Islet precursor cell (in vitro differentiated cells): ENCODE measurements around the gene RPLP1.

ENCODE experiments used
- DNase-seq: peaks from one replicate; pipeline ENCODE4 v3.0.0-alpha.2; 2018

Gene RPLP1

DNA sequence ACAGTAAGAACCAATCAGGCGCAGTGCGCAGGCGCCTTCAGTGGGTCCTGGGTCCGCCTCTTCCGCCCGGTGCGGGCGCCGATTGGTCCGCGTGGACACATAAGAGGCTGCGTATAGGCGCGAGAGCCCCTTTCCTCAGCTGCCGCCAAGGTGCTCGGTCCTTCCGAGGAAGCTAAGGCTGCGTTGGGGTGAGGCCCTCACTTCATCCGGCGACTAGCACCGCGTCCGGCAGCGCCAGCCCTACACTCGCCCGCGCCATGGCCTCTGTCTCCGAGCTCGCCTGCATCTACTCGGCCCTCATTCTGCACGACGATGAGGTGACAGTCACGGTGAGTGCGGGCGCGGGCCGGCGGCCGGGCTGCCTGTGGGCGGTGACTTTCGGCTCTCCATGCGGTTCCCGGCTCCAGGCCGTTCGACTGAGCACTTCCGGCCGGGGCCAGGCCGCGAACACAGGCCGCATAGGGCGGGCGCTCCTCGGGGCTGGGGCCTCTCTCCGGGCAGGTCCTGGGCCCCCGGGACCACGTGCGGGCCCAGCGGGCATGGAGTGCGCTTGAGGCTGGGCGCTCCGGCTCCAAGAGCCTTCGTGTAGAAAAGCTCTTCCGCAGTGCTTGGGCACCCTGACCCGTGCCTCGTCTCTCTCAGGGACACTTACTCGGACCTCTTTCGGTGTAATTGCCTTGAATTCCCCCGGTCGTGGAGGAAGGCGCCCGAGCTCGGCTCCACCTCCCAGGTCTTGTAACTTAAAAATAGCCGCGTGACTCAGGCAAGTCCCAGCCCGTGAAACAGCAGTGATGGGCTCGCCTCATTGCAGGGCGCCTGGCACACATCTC is at the start of gene RPLP1:
Gene RPLP1 (plus strand): TSS at position 127 of the 830 bp plus-strand sequence. CDS start 131 bp downstream, at position 258.
- DNase-seq: peak; percentile 97

DNA sequence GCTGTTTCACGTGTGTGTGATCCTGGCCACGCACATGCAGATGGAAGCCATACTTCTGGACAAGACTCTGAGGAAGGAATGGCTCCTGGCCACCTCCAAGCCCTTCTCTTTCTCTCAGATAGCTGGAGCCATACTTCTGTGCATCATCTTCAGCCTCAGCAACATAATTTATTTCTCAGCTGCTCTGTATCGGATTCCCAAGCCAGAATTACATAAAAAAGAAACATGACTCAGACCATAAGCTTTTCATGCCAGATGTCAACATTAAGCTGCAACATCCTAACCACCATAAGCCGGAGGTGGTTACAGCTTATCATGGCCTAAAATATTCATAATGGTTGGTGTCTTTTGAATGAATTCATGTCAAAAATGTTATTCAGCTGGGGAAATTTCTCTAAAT is 49.0 kb upstream of the RPLP1 start:
- DNase-seq: no peak

DNA sequence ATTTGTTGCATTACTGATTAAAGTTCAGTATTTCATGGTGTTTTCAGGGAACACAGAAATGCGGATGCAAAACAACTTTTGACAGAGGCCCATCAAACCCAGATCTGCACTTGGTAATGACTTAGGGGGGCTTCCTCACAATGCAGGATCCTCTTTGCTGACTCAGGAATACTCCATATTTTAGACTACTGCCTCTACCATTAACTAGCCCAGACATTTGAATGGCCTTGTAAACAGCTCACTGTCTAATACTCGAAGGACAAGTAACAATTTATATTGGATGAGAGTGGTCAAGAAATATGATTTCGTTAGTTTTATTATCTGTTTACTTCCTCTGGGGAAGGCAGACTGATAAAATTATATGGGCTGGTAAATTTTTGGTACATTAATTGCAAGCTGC is 47.5 kb upstream of the RPLP1 start:
- DNase-seq: no peak

DNA sequence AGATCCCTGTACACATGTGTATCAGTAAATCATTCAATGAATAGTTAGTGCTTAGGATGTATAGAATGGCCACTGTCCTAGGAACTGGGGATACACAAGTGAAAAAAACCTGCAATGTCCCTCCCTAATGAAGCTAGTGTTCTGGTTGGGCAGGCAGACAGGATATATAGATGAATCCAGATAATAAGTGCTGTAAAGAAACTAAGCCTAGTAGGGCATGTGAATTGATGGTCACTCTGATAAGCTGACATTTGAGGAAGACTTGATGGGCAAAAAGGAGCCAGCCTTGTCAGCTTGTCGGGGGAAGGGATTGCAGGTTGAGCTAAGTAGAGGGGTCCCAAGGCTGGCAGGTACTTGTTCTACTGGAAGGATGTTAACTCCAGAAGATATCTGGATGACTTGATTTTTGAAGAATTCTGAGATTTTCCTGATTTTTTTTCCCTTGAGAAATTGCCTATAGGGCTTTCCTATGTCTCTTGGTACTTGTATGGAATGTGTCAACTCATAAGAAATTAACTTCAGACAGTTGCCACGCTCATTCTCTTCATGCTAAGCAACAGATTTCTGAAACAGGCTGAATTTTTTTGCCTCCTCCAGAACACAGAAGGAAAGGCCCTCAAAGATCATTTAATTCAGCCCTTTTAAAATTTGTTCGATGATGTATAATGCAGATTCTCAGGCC is 44.8 kb upstream of the RPLP1 start:
- no peak for DNase-seq

DNA sequence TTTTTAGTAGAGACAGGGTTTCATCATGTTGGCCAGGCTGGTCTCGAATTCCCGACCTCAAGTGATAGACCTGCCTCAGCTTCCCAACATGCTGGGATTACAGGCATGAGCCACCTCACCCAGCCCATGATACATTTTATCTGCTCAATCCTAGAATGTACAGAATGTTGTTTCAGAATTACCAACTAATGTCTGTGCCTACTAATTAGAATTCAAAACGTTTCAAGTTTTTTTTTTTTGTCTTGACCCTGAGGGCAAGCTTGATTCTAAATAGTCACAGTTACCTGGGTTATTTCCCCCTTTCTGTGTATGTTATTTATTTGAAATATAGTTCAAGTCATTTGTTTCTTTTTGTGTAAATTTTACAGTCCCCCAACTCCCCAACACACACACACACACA is 43.8 kb upstream of the RPLP1 start:
- DNase-seq: no peak

DNA sequence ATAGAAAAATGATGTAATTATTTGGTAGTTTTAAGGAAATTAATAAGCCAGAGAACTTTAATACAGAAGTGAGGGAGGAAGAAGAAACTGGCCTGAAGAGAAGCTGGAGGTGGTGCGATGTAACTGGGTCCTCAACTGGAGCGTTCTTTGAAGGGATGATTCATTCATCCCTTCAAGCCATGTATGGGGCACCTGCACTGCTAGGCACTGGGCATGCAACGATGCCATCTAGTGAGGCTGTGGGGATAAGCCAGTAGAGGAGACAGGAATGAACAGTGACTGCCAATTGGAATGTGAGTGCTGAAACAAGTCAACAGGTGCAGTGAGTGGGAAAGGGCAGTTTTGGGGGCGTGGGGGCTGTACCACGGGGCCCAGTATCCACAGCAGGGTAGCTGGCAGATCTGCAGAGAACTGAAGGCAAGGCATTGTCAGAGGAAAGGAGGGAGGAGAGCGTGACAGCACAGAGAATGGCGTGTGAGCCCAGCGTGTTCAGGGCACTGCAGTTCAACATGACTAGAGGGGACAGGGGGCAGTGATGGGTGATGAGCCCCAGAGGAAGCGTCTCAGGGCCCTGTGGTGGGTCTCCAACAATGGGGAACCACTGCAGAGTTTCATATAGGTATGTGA is 42.3 kb upstream of the RPLP1 start:
- peak; percentile 72 for DNase-seq

DNA sequence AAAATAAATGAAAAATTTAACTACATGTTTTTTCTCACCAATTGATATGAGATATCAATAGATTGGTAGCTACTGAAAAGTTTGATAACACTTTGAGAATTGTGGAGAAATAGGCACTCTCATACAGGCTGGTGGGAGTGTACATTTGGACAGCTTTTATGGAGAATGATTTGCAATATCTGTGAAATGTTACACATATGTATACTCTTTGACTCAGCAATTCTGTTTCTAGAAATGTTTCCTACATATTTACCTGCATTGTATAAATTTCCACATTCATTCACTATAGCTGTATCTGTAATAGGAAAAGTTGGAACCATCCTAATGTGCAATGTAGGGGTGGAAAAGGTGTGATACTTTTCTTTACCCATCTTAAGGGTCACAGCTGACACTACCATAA is 40.3 kb upstream of the RPLP1 start:
- no peak for DNase-seq

DNA sequence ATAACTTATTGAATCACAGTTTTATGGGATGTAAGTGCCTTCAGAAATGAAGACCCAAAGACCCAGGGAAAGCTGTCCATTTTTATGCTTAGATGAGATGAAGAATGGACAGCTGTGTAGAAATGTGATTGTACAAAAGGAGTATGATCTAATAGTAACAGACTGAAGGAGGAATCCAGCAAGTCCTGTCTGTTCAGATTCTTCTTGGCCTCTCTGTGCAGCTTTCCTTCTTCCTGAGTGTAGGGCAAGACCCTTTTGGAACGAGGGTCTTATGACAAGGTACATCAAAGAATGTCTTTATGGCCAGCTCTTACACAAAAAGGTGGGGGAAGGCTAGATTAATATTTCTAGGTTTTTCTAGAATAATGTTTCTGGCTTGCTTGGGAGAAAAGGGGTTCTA is 39.9 kb upstream of the RPLP1 start:
- no peak for DNase-seq

DNA sequence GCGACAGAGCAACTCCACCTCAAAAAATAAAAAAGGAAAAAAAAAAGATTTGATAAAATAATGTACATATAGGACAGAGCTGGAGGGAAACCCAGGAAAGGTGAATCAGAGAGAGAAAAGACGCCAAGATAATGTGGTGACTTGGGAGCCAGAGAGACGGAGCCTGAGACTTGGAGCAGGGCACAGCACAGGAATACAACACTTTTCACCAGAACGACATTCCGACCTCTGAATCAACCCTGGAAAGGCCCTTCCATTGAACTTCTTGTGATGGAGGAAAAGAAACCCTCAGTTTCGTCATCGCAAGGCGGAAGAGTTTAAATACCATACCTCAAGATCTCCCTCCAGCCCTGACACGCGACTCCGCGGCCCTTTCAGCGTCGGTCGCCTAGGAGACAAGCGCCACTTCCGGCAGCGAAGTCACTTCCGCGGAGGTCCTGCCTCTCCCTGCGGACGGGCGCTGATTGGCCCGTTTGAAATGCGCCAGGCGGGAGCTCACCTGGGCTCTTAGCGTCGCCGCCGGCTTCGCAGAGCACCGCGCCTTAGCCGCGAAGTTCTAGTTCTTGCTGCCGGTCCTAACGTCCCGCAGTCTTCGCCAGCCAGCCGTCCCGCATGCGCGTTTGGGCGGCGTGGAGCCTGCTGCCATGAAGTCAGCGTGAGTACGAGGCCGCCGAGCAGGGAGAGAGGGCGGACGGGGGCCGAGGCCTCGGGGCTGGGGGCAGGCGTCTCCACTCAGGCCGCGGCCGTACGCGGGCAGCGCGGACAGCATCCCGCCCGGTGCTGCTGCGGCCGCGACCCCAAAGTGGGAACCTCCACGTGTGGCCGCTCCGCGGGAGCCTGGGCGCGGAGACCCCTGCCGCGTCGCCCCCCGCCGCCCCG is 38.6 kb upstream of the RPLP1 start, which contains the start of gene KIF23:
Gene KIF23 (plus strand): TSS at position 528 of the 879 bp plus-strand sequence. CDS start 117 bp downstream, at position 645.
- DNase-seq: peak; percentile 97

DNA sequence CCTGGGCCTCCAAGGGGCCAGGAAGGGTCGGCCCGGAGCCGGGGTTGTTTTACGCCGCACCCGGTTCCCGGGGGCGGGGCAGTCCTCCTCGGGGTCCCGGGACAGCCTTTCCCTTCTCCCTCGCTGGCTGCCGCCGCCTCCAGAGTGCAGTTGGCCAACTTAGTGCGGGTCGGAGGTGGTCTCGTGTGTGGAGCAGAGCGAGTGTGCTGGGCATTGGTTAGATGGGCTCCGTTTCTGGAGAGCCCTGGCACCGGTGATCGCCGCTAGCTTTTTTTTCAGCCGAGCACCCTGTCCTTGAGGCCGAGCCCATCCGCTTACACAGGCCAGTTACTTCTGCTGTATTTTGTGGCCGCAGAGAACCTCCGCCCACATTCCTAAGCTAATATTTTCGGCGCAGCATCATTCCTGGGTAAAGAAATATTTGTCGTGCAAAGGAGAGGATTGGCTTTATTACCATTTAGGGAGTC is 37.9 kb upstream of the RPLP1 start:
- DNase-seq: peak; percentile 86

DNA sequence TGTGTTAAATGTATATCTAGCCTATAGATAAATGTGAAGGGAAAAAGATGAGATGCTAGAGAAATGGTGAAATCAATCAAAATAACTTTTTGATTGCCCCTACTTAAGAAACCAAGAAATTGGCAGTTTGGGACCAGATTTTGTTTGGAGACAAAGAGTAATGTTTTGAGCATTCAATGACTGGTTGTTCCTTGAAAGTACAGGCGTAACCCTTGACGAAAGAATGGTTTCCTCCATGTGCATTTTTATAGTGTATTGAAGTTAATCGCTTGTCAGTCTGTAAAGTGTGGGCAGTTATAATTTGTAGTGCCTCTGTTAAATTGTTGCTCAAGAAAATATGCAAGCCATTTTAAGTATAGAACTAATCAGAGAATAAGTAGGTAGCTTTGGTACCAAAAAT is 37.2 kb upstream of the RPLP1 start:
- no peak for DNase-seq

DNA sequence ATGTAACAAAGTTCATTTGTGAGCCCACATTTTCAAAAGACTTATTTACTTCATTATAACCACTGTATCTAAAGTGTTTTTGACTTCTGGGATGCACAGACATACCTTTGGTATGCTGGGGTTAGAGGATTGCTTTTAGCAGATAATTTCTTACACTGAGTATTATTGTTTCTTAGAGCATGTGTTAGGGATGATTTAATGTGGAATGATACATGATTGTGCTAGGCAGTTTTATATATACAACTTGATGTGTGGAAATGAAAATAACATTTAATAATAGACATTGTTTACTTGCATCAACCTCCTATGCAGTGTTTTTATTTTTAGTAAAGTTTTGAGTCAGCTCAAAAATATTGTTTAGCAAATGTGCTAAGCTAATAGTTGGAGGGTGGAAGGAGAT is 35.0 kb upstream of the RPLP1 start:
- no peak for DNase-seq

DNA sequence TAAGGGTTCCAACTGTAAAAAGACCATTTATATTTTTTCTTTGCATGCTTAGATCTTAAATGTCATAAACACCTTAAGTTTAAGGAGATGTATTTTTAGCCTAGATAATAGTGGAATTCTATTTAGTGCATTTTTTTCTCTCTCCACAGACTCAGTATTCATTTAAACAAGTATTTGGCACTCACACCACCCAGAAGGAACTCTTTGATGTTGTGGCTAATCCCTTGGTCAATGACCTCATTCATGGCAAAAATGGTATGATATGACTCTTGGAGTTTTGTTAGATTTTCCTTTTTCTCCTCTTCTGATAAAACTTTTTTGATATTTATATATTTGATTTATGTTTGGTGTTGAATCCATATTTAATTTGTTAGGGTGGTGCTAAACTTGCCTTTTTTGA is 31.1 kb upstream of the RPLP1 start:
- no peak for DNase-seq

DNA sequence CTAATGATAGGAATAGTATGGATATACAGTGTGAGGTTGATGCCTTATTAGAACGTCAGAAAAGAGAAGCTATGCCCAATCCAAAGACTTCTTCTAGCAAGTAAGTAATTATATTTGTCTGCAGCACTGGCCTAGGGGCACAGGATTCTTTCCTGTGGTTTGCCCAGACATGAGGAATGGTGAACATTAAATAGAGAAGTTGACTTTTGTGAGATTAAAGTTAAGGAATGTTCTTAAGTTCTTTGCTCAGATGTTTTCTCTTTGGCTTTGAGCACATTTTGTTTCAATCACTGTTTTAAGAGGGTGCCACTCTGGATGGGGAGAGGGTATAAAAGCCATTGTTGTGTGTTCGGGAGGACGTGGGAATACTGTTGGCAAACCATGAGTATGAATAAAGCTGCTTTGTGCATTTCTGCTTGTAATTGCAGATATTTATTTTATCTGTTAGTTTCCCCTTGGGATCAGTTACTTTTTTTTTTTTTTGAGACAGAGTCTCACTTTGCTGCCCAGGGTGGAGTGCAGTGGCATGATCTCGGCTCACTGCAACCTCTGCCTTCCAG is 30.2 kb upstream of the RPLP1 start:
- no peak for DNase-seq

DNA sequence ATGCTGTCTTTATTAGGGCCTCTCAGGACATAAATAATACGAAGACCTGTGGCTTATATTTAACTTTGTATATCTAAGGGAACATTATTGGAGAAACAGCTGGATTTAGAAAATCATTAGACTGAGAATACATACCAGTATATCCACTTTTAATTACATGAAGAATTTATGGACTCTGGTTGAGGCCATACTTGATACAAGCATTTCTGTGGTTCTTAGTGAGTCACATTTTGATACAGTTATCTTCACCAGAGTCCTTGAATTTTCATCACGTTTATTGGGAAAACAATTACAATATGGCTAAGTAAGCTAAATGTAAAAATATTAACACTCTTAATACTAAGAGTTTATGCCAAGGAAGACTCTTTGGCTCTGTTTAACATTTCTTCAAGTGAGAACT is 28.6 kb upstream of the RPLP1 start:
- DNase-seq: no peak

DNA sequence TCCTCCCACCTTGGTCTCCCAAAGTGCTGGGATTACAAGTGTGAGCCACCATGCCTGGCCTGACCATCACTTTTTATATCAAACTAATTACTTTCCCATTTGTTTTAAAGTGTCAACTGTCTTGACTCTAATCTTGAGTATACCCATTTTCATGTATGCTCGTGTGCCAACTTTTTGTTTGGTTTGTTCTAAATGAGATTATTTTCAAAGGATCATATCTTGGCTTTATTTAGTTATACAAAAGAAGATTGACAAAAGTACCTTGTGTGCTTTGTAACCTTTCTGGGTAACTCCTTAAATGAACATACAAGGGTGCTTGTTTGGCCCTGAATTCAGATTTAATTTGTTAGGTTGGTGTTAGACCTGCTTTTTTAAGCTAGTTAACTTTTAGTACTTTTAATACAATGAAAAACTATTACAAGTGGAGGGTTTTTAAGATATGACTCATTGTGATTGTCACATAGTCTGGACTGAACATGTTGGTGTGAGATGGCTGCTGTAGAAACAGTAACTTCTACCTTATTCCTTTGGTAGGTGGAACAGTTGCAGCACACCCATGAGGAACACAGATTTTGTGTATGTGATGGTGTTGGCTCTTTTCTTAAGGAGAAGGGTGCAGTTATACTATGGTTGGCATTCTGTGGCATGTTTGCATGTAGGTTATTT is 27.7 kb upstream of the RPLP1 start:
- DNase-seq: no peak

DNA sequence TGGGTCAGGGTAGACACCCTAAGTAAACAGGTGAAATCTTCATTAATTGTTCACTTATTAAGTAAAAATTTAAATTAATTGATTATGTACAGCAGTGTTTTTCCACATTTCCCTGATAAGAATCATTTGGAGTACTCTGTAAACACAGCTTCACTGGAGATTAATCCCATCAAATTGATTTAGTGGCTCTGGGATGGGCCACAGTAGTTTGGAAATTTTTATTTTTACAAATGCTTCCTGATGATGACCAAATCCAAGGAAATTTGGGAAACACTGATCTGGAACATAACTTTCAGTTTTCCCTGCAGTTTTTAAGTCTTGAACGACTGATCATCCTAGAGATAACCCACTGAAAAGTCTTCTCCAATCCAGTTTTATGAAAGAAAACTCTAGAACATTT is 18.8 kb upstream of the RPLP1 start:
- DNase-seq: no peak

DNA sequence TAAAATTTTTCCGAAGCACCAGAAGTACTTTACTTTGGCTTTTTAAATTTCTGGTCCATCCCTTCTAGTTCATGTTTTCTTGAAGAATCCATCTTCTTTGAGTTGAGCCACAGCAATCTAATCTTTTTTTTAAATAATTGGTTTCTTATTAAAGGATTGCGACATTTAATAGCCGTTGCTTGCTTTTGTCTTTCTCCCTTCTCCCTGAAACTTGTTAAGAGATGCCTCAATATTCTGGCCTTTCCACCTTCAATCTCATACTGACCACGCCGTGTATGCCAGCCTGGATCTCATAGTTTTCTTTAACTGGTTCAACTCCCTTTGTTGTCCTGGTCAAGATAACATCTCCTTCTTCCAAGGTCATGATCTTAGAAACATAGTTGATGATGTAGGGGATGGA is 18.4 kb upstream of the RPLP1 start:
- no peak for DNase-seq

DNA sequence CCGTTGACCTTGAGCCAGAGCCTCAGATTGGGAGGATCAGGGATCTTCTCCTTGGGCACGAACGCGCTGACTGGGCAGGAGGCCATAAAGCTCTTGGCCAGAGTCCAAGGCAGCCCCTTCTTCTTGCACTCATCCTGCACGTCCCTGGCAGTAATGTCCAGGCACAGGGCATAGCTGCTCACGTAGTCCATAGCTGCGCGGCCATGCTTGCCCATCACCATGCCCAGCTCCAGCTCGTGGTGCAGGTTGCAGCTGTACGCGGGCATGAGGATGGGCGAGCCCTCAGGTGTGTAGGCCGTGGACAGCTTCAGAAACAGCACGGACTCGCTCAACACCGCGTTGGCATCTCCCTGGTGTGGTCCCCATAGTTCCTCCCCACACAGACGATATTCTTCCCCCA is 17.9 kb upstream of the RPLP1 start:
- DNase-seq: no peak

DNA sequence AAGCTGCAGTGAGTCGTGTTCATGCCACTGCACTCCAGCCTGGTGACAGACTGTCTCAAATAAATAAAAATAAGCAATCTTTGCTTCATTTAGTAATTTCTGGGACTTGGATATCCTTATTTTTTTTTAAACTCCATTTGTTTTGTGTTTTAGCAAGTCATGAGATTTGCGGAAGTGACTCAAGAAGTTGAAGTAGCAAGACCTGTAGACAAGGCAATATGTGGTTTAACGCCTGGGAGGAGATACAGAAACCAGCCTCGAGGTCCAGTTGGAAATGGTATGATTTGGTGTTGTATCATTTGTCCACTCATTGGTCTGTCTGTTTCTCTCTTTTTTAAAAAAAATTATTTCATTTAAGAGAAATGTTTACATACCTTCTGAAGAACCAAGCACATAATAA is 16.6 kb upstream of the RPLP1 start:
- DNase-seq: no peak

DNA sequence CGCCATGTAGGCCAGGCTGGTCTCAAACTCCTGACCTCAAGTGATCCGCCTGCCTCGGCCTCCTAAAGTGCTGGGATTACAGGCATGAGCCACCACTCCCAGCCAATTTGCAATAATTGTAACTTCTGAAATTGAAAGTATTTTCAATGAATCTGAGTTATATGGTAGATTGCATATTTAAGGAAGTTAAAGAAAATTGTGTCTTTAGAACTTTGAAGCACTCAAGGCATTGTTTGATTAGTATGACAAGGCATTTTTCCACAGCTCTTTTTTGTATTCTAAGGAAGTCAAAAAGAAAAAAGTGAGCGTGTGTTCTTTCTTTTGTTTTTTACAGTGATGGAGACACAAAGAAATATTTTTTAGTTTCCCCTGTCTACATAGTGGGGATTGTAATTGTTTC is 15.7 kb upstream of the RPLP1 start:
- no peak for DNase-seq

DNA sequence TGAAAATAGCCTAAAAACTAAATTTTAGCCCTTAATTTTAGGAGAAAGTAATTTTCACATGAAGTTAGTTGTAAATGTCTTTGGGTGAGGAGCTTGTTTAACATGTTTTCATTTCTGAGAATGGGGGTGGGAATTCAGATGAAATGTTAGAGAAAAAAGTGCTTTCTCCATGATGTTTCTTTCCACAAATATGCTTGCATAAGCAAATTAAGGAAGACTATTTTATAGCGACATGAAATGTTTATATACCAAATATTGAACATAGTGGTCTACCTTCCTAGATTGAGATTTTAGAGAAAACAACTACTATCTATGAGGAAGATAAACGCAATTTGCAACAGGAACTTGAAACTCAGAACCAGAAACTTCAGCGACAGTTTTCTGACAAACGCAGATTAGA is 13.0 kb upstream of the RPLP1 start:
- no peak for DNase-seq
